AG04449 (cell line): ENCODE results near the gene FIGLA.

ENCODE experiments used
- CTCF ChIA-PET: fragments of 350-600 bp; formaldehyde crosslinking; extraction: SDS; loops from one replicate; lab custom pipeline; 2021; ENCODE audit warnings: antibody characterized with exemption; lab: Yijun Ruan, JAX
- POLR2A ChIA-PET: fragments of 400-600, 350-600 bp; formaldehyde crosslinking; extraction: SDS; loops from one replicate; lab custom pipeline; 2020; ENCODE audit warnings: antibody characterized with exemption, inconsistent platforms; lab: Yijun Ruan, JAX
- DNase-seq: peaks from one replicate; pipeline ENCODE4 v3.0.0-alpha.2; 2010; ENCODE audit warnings: low read depth, low spot score
- H3K4me3 ChIP-seq: 2 replicates; pipeline ENCODE4 v1.5.1; 2011; ENCODE audit warnings: low read depth, mild to moderate bottlenecking, control low read depth, low read length
- CTCF ChIP-seq: IDR thresholded peaks from one replicate; pipeline ENCODE4 v1.5.1; 2011; ENCODE audit warnings: mild to moderate bottlenecking, moderate library complexity, low read length, control low read depth, inconsistent platforms; ENCODE audit not compliant: insufficient read depth; ENCODE audit errors: missing control alignments

Gene FIGLA

GRCh38 chr2:70817284-70817954 is 27.0 kb upstream of the FIGLA start:
- CTCF ChIA-PET, result no interaction called here
- POLR2A ChIA-PET, result no interaction called here
- no peak overlapping the region for H3K4me3 ChIP-seq
- TF ChIP-seq CTCF, result no peak
- no peak for DNase-seq

GRCh38 chr2:70816726-70817125 is 26.3 kb upstream of the FIGLA start:
- POLR2A ChIA-PET, result no interaction called here
- no peak for DNase-seq
- TF ChIP-seq CTCF, result no peak
- no peak overlapping the region for H3K4me3 ChIP-seq
- CTCF ChIA-PET, result no interaction called here

GRCh38 chr2:70808983-70809958 is 18.8 kb upstream of the FIGLA start:
- DNase-seq, result no peak
- ChIA-PET POLR2A (no interaction called here), CTCF (no interaction called here)
- TF ChIP-seq CTCF, result no peak
- H3K4me3 ChIP-seq, result no peak overlapping the region

- ChIA-PET CTCF (no interaction called here), POLR2A (no interaction called here)
- DNase-seq, result no peak
- no peak for TF ChIP-seq CTCF
- no peak overlapping the region for H3K4me3 ChIP-seq
Measured at GRCh38 chr2:70807828-70808118, 17.3 kb upstream of the FIGLA start.

GRCh38 chr2:70807102-70807827 is 16.8 kb upstream of the FIGLA start:
- no peak overlapping the region for H3K4me3 ChIP-seq
- ChIA-PET CTCF (no interaction called here), POLR2A (no interaction called here)
- DNase-seq, result no peak
- TF ChIP-seq CTCF, result no peak

GRCh38 chr2:70806620-70807019 is 16.2 kb upstream of the FIGLA start:
- POLR2A ChIA-PET, result no interaction called here
- H3K4me3 ChIP-seq, result no peak overlapping the region
- no peak for DNase-seq
- CTCF ChIA-PET, result no interaction called here
- no peak for TF ChIP-seq CTCF
